WI38 (cell line): Measurements from ENCODE around the gene PTBP1.
A peak's percentile ranks its signal among the peaks of the same experiment; 100 is the strongest.
"Not testable (repeated sequence)": the region's sequence is repeated elsewhere in the genome, so short reads cannot be mapped to it uniquely, and the experiment has no call there.

Experiments used
- H3K4me3 ChIP-seq: 2 replicates; pipeline ENCODE4 v1.5.1; 2011; ENCODE audit warnings: low read depth, mild to moderate bottlenecking, control low read depth, low read length
- CTCF ChIP-seq: IDR thresholded peaks from 2 replicates; pipeline ENCODE4 v1.5.1; 2012; ENCODE audit warnings: low read depth, mild to moderate bottlenecking, control low read depth, low read length

Gene PTBP1

GRCh38 chr19:831407-832369 is 34.4 kb downstream of the PTBP1 start:
- TF ChIP-seq CTCF = no peak
- H3K4me3 ChIP-seq = no peak overlapping the region

GRCh38 chr19:834216-834615 is 37.0 kb downstream of the PTBP1 start:
- no peak overlapping the region for H3K4me3 ChIP-seq
- no peak for TF ChIP-seq CTCF

GRCh38 chr19:835210-835810 is 38.1 kb downstream of the PTBP1 start:
- H3K4me3 ChIP-seq = no peak overlapping the region

GRCh38 chr19:840519-841206 is 43.4 kb downstream of the PTBP1 start, which contains the start of gene PRTN3:
TSS of gene PRTN3 (plus strand) at chr19:840999. CDS start at chr19:841009, 10 bp downstream.
- H3K4me3 ChIP-seq = no peak within 1 kb of the TSS
- TF ChIP-seq CTCF = no peak

More at GRCh38 chr19:835210-835810, 38.1 kb downstream of the PTBP1 start:
- no peak for TF ChIP-seq CTCF

- H3K4me3 ChIP-seq = not testable (repeated sequence)
Observed at GRCh38 chr19:842802-843179, 45.5 kb downstream of the PTBP1 start.

DNA sequence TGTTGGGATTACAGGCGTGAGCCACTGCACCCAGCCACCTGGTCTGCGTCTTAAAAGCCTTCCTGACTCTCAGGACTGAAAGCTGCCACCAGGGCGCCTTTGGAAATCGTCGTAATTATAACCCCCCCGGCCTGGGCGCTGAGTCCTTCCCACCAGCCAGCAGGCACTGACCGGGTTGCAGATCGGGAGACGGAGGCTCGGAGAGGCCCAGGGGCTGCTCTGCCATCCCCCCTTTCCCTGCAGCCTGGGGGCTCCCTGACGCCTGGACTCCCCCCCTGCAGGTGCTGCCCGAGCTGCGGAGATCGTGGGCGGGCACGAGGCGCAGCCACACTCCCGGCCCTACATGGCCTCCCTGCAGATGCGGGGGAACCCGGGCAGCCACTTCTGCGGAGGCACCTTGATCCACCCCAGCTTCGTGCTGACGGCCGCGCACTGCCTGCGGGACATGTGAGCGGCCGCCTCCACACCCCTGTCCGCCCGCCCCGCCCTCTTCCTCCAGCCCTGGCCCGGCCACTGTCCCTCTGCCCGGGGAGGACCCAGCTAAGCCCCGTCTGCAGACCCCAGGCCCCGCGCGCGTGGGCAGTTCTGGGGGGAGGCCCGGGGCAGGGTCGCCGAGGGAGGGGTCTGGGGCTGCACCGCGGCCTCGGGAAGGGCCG is 46.1 kb downstream of the PTBP1 start:
- TF ChIP-seq CTCF = no peak

GRCh38 chr19:843836-844545 is 46.7 kb downstream of the PTBP1 start:
- no peak for TF ChIP-seq CTCF
- 0 out of 2 replicates have a peak overlapping the region, but pooled peaks have one; percentile 24 for H3K4me3 ChIP-seq

More for the DNA sequence above, 46.1 kb downstream of the PTBP1 start:
- H3K4me3 ChIP-seq = 0 out of 2 replicates have a peak overlapping the region, but pooled peaks have one; percentile 24
